HepG2 (cell line): ENCODE results near the gene FGGY. TPM values are rescaled to one million over a fixed set of nuclear protein-coding genes. Genes with fewer than 3 reads are reported as not detected.

Experiments used
- ATAC-seq: fragments of 200-7000 bp; cut with Tn5 transposase; 3 replicates; pipeline ENCODE4 v1.9.1; 2020; ENCODE audit warnings: mild to moderate bottlenecking, moderate library complexity
- BruUV-seq: library from RNA; stranded (reverse); fragments of 400-500 nt; replicated peaks from 2 replicates; lab custom pipeline; 2021; lab: Mats Ljungman, UMichigan
- CTCF ChIA-PET: fragments of 300-600 bp; formaldehyde crosslinking; extraction: SDS; loops from one replicate; lab custom pipeline; 2021; ENCODE audit warnings: low total read pairs, inconsistent platforms, low intra/inter-chr PET ratio; lab: Yijun Ruan, JAX
- POLR2A ChIA-PET: fragments of 350-600 bp; sonication (Branson Sonifier 250); formaldehyde crosslinking; loops from one replicate; lab custom pipeline; 2020; ENCODE audit warnings: antibody characterized with exemption, inconsistent platforms; lab: Yijun Ruan, JAX
- DNase-seq: peaks from one replicate; pipeline ENCODE4 v3.0.0-alpha.2; 2015; ENCODE audit warnings: low spot score
- FAIRE-seq: peaks from 3 replicates; lab custom pipeline; 2011; peaks lifted over from hg19 to GRCh38; lab: Jason Lieb, UNC
- H2AFZ ChIP-seq: one replicate; pipeline ENCODE4 v1.6.1; 2011; ENCODE audit warnings: low read length, inconsistent platforms
- H3K27ac ChIP-seq: fragments of 300-600 bp; 3 replicates; pipeline ENCODE4 v1.8.0; 2011; ENCODE audit warnings: mixed run types, mild to moderate bottlenecking, mixed read lengths, low read length, inconsistent platforms; ENCODE audit not compliant: insufficient read depth; ENCODE audit errors: extremely low read length
- H3K27me3 ChIP-seq, 2 experiments: fragments of 200-600 bp in 1 of 2; 2 replicates in 1 of 2; 3 replicates in 1 of 2; pipeline versions ENCODE4 v1.6.0 to v1.8.0; 2011; ENCODE audit warnings: low read length in 2 of 2, mild to moderate bottlenecking in 2 of 2, moderate library complexity in 2 of 2, inconsistent platforms in 1 of 2; ENCODE audit not compliant: insufficient read depth in 2 of 2, control insufficient read depth in 1 of 2
- H3K36me3 ChIP-seq, 2 experiments: fragments of 200-600 bp in 1 of 2; replicated peaks in 1 of 2; 2 replicates in 1 of 2; 3 replicates in 1 of 2; pipeline versions ENCODE4 v1.5.1 to v1.8.0; 2011; ENCODE audit warnings: low read length in 2 of 2, inconsistent platforms in 1 of 2; ENCODE audit not compliant: insufficient read depth in 2 of 2, control insufficient read depth in 1 of 2
- H3K4me1 ChIP-seq: 2 replicates; pipeline ENCODE4 v1.5.1; 2012; ENCODE audit warnings: low read length, inconsistent platforms; ENCODE audit not compliant: insufficient read depth
- H3K4me2 ChIP-seq: 2 replicates; pipeline ENCODE4 v1.6.0; 2011; ENCODE audit warnings: low read depth, low read length, inconsistent platforms
- H3K4me3 ChIP-seq, 3 experiments: fragments of 200-600 bp in 1 of 3; sonication (generic), shearing (Covaris generic) in 1 of 3; replicated peaks in 1 of 3; 2 replicates each; pipeline ENCODE4 v1.5.1; 2011 to 2016; ENCODE audit warnings: low read length in 3 of 3, inconsistent platforms in 2 of 3, low read depth in 2 of 3, mild to moderate bottlenecking in 2 of 3, control low read depth in 1 of 3, mixed read lengths in 1 of 3; ENCODE audit not compliant: insufficient read depth in 1 of 3
- H3K79me2 ChIP-seq: one replicate; pipeline ENCODE4 v1.6.1; 2011; ENCODE audit warnings: low read length, inconsistent platforms; ENCODE audit not compliant: insufficient read depth
- H3K9ac ChIP-seq: 2 replicates; pipeline ENCODE4 v1.6.0; 2011; ENCODE audit warnings: mild to moderate bottlenecking, low read depth, low read length, inconsistent platforms; ENCODE audit not compliant: insufficient read depth
- H3K9me3 ChIP-seq: 2 replicates; pipeline ENCODE4 v1.5.1; 2012; ENCODE audit warnings: mild to moderate bottlenecking, low read length
- H4K20me1 ChIP-seq: 2 replicates; pipeline ENCODE4 v1.6.0; 2011; ENCODE audit warnings: inconsistent platforms, mild to moderate bottlenecking, low read length, moderate library complexity; ENCODE audit not compliant: insufficient read depth
- ARID5B ChIP-seq: IDR thresholded peaks from 2 replicates; pipeline ENCODE4 v1.4.0; 2020; ENCODE audit warnings: mild to moderate bottlenecking, missing genetic modification reagents
- CBX1 ChIP-seq: IDR thresholded peaks from one replicate; pipeline ENCODE4 v1.6.1; 2016; ENCODE audit warnings: antibody characterized with exemption, low read depth
- MTA3 ChIP-seq: sonication (generic); formaldehyde crosslinking; IDR thresholded peaks from 2 replicates; pipeline ENCODE4 v1.4.0; 2020; ENCODE audit warnings: missing genetic modification reagents
- MYPOP ChIP-seq: sonication (generic); formaldehyde crosslinking; IDR thresholded peaks from 2 replicates; pipeline ENCODE4 v1.8.1; 2023; ENCODE audit warnings: mild to moderate bottlenecking, moderate library complexity, missing genetic modification reagents
- MZF1 ChIP-seq: sonication (generic); formaldehyde crosslinking; IDR thresholded peaks from 2 replicates; pipeline ENCODE4 v1.8.1; 2023; ENCODE audit warnings: mild to moderate bottlenecking, missing genetic modification reagents, borderline replicate concordance
- ONECUT2 ChIP-seq: sonication (generic); formaldehyde crosslinking; IDR thresholded peaks from 2 replicates; pipeline ENCODE4 v1.4.0; 2020; ENCODE audit warnings: missing genetic modification reagents
- PLRG1 ChIP-seq: fragments of 450-650 bp; conservative IDR thresholded peaks from 2 replicates; pipeline ENCODE4 v1.6.1; 2016
- TMF1 ChIP-seq: sonication (generic); formaldehyde crosslinking; IDR thresholded peaks from 2 replicates; pipeline ENCODE4 v1.8.1; 2022; ENCODE audit warnings: low read depth, missing genetic modification reagents
- ZBED4 ChIP-seq: sonication (generic); formaldehyde crosslinking; IDR thresholded peaks from 2 replicates; pipeline ENCODE4 v1.4.0; 2020; ENCODE audit warnings: missing genetic modification reagents, borderline replicate concordance
- ZFP37 ChIP-seq: sonication (generic); formaldehyde crosslinking; IDR thresholded peaks from 2 replicates; pipeline ENCODE4 v1.4.0; 2020; ENCODE audit warnings: missing genetic modification reagents, borderline replicate concordance
- ZNF251 ChIP-seq: sonication (generic); formaldehyde crosslinking; IDR thresholded peaks from 2 replicates; pipeline ENCODE4 v1.9.0; 2021; ENCODE audit warnings: mild to moderate bottlenecking, missing genetic modification reagents
- ZNF691 ChIP-seq: sonication (generic); formaldehyde crosslinking; IDR thresholded peaks from 2 replicates; pipeline ENCODE4 v1.4.0; 2020; ENCODE audit warnings: missing genetic modification reagents, low read depth, mild to moderate bottlenecking, borderline replicate concordance
- ZNF766 ChIP-seq: sonication (generic); formaldehyde crosslinking; IDR thresholded peaks from 2 replicates; pipeline ENCODE4 v1.5.0; 2020; ENCODE audit warnings: missing genetic modification reagents, borderline replicate concordance
- ZSCAN12 ChIP-seq: sonication (generic); formaldehyde crosslinking; IDR thresholded peaks from 2 replicates; pipeline ENCODE4 v1.9.0; 2021; ENCODE audit warnings: mild to moderate bottlenecking, missing genetic modification reagents
- in situ Hi-C: cut with HindIII; loops from 2 replicates; pipeline ENCODE4 v1.10.0; 2017; ENCODE audit warnings: low pct_unique_long_range_greater_than_20kb; ENCODE audit not compliant: extremely low pct_ligation_motif_present
- intact Hi-C: fragments of 100-400 bp; cut with micrococcal nuclease; formaldehyde crosslinking; loops from one replicate; pipeline ENCODE4 v1.10.0; 2022; ENCODE audit not compliant: unreplicated experiment
- polyA plus RNA-seq, 8 experiments: library from polyadenylated mRNA; depleted of rRNA in 3 of 8; stranded (reverse) in 7 of 8; unstranded in 1 of 8; fragments of >200 nt; fragmentation: Illumina TruSeq in 4 of 8; extraction: Trizol in 4 of 8; gene quantifications; 2 replicates each; pipeline versions ENCODE4 v1.2.1 to v1.2.3, GENCODE V29; 2011 to 2016; ENCODE audit warnings: low read depth in 4 of 8, missing spikeins in 1 of 8, mixed read lengths in 1 of 8; ENCODE audit not compliant: insufficient read depth in 1 of 8
- total RNA-seq, 5 experiments: library from RNA; depleted of rRNA; stranded (reverse); fragments of >200 nt; fragmentation: Illumina TruSeq; extraction: Trizol; gene quantifications; 2 replicates each; pipeline ENCODE4 v1.2.3, GENCODE V29; 2016; ENCODE audit warnings: low read depth in 1 of 5

Gene FGGY
- total and polyA plus RNA-seq, 2 of the 13 experiments (the other 11 are each of a cell fraction or from before 2014, with no cell fraction given): 15.7 to 27.5 TPM

- H3K27me3 ChIP-seq: no peaks in the 10 kb centered on the region
- H3K9me3 ChIP-seq: peaks cover 7% of the 10 kb centered on the region
- no peak overlapping the region for H3K27ac ChIP-seq
- TF ChIP-seq PLRG1 (no peak), TMF1 (CRISPR knock-in tag) (no peak), MYPOP (CRISPR knock-in tag) (no peak), ZBED4 (no peak), CBX1 (no peak), ZFP37 (CRISPR knock-in tag) (no peak), MTA3 (no peak), MZF1 (CRISPR knock-in tag) (no peak), ZNF691 (no peak), ZNF766 (CRISPR knock-in tag) (no peak), ONECUT2 (CRISPR knock-in tag) (no peak), ZSCAN12 (CRISPR knock-in tag) (no peak), ZNF251 (CRISPR knock-in tag) (no peak), ARID5B (CRISPR knock-in tag) (no peak)
- FAIRE-seq (no peak), ATAC-seq (no peak), DNase-seq (no peak)
- ChIA-PET CTCF (no interaction called here), POLR2A (interaction anchor here (1.0 kb wide), 1 partner anchor 114 kb away, joined by 3 read pairs; no protein-coding TSS in a partner anchor)
- H3K79me2 ChIP-seq: no peaks in the 10 kb centered on the region
- in situ Hi-C loops (no loop called here), intact Hi-C loops (no loop called here)
- H3K9ac ChIP-seq: no peak overlapping the region
- H3K4me1 ChIP-seq: peaks cover 39% of the 10 kb centered on the region
- H3K4me3 ChIP-seq: no peak overlapping the region
- H4K20me1 ChIP-seq: no peaks in the 10 kb centered on the region
- no peak overlapping the region for H3K4me2 ChIP-seq
- H2AFZ ChIP-seq: no peak overlapping the region
- no TSS peak for BruUV-seq
- no peaks in the 10 kb centered on the region for H3K36me3 ChIP-seq
Observed at GRCh38 chr1:59409549-59409948, 112.7 kb downstream of the FGGY start.
